ENCODE results near the gene LRIT2. TPM values are rescaled to one million over a fixed set of nuclear protein-coding genes. Genes with fewer than 3 reads are reported as not detected.

LRIT2 gene
- total RNA-seq, 1 experiment from 2014 or later, result not detected

DNA sequence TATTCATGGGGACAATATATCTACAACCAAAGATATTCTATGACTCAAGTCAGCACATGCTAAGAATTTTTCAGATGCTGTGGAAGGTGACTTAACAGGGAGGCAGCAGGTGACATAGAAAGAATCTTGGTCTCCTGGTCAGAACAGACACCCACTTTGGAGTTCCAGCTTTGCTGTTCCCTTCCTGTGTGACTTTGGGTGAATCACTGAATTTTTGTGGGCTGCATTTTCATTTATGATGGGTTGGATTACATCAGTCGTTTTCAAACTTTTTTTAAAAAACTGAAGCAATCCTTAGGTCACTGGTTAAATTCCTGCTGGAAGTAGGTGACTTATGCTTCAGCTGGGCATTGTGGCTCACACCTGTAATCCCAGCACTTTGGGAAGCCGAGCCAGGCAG, 44.4 kb upstream of the LRIT2 start:
- TF ChIP-seq SIN3A (IDR thresholded peaks at IDR 0.05; ENCODE audit: borderline replicate concordance, insufficient read depth, low read depth, low read length) (no peak), POLR2AphosphoS5 (IDR thresholded peaks at IDR 0.05; ENCODE audit: low read depth, low read length) (no peak), TCF7L2 (IDR thresholded peaks at IDR 0.05; ENCODE audit: low read depth, low read length) (no peak)
- TF ChIP-seq, protein P1, sequence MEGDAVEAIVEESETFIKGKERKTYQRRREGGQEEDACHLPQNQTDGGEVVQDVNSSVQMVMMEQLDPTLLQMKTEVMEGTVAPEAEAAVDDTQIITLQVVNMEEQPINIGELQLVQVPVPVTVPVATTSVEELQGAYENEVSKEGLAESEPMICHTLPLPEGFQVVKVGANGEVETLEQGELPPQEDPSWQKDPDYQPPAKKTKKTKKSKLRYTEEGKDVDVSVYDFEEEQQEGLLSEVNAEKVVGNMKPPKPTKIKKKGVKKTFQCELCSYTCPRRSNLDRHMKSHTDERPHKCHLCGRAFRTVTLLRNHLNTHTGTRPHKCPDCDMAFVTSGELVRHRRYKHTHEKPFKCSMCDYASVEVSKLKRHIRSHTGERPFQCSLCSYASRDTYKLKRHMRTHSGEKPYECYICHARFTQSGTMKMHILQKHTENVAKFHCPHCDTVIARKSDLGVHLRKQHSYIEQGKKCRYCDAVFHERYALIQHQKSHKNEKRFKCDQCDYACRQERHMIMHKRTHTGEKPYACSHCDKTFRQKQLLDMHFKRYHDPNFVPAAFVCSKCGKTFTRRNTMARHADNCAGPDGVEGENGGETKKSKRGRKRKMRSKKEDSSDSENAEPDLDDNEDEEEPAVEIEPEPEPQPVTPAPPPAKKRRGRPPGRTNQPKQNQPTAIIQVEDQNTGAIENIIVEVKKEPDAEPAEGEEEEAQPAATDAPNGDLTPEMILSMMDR (IDR thresholded peaks at IDR 0.05), result no peak
- TF ChIP-seq, protein P2, sequence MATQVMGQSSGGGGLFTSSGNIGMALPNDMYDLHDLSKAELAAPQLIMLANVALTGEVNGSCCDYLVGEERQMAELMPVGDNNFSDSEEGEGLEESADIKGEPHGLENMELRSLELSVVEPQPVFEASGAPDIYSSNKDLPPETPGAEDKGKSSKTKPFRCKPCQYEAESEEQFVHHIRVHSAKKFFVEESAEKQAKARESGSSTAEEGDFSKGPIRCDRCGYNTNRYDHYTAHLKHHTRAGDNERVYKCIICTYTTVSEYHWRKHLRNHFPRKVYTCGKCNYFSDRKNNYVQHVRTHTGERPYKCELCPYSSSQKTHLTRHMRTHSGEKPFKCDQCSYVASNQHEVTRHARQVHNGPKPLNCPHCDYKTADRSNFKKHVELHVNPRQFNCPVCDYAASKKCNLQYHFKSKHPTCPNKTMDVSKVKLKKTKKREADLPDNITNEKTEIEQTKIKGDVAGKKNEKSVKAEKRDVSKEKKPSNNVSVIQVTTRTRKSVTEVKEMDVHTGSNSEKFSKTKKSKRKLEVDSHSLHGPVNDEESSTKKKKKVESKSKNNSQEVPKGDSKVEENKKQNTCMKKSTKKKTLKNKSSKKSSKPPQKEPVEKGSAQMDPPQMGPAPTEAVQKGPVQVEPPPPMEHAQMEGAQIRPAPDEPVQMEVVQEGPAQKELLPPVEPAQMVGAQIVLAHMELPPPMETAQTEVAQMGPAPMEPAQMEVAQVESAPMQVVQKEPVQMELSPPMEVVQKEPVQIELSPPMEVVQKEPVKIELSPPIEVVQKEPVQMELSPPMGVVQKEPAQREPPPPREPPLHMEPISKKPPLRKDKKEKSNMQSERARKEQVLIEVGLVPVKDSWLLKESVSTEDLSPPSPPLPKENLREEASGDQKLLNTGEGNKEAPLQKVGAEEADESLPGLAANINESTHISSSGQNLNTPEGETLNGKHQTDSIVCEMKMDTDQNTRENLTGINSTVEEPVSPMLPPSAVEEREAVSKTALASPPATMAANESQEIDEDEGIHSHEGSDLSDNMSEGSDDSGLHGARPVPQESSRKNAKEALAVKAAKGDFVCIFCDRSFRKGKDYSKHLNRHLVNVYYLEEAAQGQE (IDR thresholded peaks at IDR 0.05; ENCODE audit: insufficient read depth in 1 of 2, low read depth in 2 of 2, low read length in 1 of 2), result no peak
- DNase-seq (ENCODE audit: low read depth, low spot score) (no peak), ATAC-seq (no peak)
- in situ Hi-C loops (cut with HindIII; ENCODE audit: low pct_unique_long_range_greater_than_20kb, low sequenced_read_pairs) (no loop called here), intact Hi-C loops (cut with micrococcal nuclease; ENCODE audit: unreplicated experiment) (no loop called here)
- POLR2A ChIA-PET, result no interaction called here
- CTCF ChIA-PET, result no interaction called here
- Histone ChIP-seq H3K4me3 (ENCODE audit: low read depth in 2 of 2, low read length in 2 of 2) (no peak overlapping the region), H3K27ac (ENCODE audit: low read length) (no peak overlapping the region), H3K36me3 (ENCODE audit: control insufficient read depth, insufficient read depth, low read length) (no peaks in the 10 kb centered on the region), H3K9me3 (ENCODE audit: control insufficient read depth, insufficient read depth, low read depth, low read length) (no peaks in the 10 kb centered on the region), H3K4me1 (ENCODE audit: control insufficient read depth, insufficient read depth, low read length) (no peaks in the 10 kb centered on the region), H3K27me3 (ENCODE audit: control insufficient read depth, insufficient read depth, low read length) (no peaks in the 10 kb centered on the region; the same call in 1 of the 2 replicates)
- BruUV-seq (replicated peaks), result no TSS peak

DNA sequence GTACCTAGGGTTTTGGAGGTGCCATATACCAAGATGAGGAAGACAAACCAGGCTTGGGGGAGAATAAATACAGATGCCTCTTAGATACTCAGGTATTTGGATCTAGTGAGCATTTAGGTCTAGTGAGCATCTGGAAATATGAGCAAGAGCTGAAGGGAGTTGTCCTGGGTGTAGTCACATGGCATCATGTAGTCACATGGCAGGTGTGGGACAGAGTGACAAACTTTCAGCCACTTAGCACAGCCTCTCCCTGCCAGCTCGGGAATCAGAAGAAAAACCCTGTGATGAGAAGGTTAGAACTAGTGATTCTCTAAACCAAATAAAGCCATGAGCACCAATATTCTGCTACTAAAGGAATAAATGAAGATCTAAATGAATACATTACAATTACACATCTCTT, 43.8 kb upstream of the LRIT2 start:
- ChIA-PET CTCF (no interaction called here), POLR2A (no interaction called here)
- peaks cover 3% of the 10 kb centered on the region; the same call in 1 of the 2 replicates for H3K27me3 ChIP-seq (ENCODE audit: control insufficient read depth, insufficient read depth, low read length)
- H3K4me3 ChIP-seq (ENCODE audit: low read depth in 2 of 2, low read length in 2 of 2), result no peak overlapping the region
- intact Hi-C loops (cut with micrococcal nuclease; ENCODE audit: unreplicated experiment), result no loop called here
- DNase-seq (ENCODE audit: low read depth, low spot score), result no peak
- no peaks in the 10 kb centered on the region for H3K9me3 ChIP-seq (ENCODE audit: control insufficient read depth, insufficient read depth, low read depth, low read length)
- in situ Hi-C loops (cut with HindIII; ENCODE audit: low pct_unique_long_range_greater_than_20kb, low sequenced_read_pairs), result no loop called here
- no peaks in the 10 kb centered on the region for H3K36me3 ChIP-seq (ENCODE audit: control insufficient read depth, insufficient read depth, low read length)
- no peak overlapping the region for H3K27ac ChIP-seq (ENCODE audit: low read length)
- TF ChIP-seq POLR2AphosphoS5 (IDR thresholded peaks at IDR 0.05; ENCODE audit: low read depth, low read length) (no peak), SIN3A (IDR thresholded peaks at IDR 0.05; ENCODE audit: borderline replicate concordance, insufficient read depth, low read depth, low read length) (no peak), TCF7L2 (IDR thresholded peaks at IDR 0.05; ENCODE audit: low read depth, low read length) (no peak)
- TF ChIP-seq, protein P2 (IDR thresholded peaks at IDR 0.05; ENCODE audit: insufficient read depth in 1 of 2, low read depth in 2 of 2, low read length in 1 of 2), result no peak
- TF ChIP-seq, protein P1 (IDR thresholded peaks at IDR 0.05), result no peak
- ATAC-seq, result no peak
- BruUV-seq (replicated peaks), result no TSS peak
- no peaks in the 10 kb centered on the region for H3K4me1 ChIP-seq (ENCODE audit: control insufficient read depth, insufficient read depth, low read length)
